MM.1S (cell line): ENCODE measurements around the gene NSD1.

Experiments
- EZH2 ChIP-seq: fragments of 300-600 bp; sonication (generic); optimal IDR thresholded peaks from 2 replicates; pipeline ENCODE3; 2017; ENCODE audit warnings: low read depth, mild to moderate bottlenecking, antibody characterized with exemption, low read length, mixed read lengths
- EZH2phosphoT487 ChIP-seq: fragments of 300-600 bp; sonication (generic); IDR thresholded peaks from 2 replicates; pipeline ENCODE4 v1.6.1; 2018; ENCODE audit warnings: antibody characterized with exemption, low read length
- TF ChIP-seq, protein P1 (sequence below): fragments of 300-600 bp; sonication (generic); IDR thresholded peaks from 2 replicates; pipeline ENCODE4 v1.5.1; 2016; ENCODE audit warnings: antibody characterized with exemption, low read length, mixed read lengths

- TF ChIP-seq, protein P1, sequence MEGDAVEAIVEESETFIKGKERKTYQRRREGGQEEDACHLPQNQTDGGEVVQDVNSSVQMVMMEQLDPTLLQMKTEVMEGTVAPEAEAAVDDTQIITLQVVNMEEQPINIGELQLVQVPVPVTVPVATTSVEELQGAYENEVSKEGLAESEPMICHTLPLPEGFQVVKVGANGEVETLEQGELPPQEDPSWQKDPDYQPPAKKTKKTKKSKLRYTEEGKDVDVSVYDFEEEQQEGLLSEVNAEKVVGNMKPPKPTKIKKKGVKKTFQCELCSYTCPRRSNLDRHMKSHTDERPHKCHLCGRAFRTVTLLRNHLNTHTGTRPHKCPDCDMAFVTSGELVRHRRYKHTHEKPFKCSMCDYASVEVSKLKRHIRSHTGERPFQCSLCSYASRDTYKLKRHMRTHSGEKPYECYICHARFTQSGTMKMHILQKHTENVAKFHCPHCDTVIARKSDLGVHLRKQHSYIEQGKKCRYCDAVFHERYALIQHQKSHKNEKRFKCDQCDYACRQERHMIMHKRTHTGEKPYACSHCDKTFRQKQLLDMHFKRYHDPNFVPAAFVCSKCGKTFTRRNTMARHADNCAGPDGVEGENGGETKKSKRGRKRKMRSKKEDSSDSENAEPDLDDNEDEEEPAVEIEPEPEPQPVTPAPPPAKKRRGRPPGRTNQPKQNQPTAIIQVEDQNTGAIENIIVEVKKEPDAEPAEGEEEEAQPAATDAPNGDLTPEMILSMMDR, result no peak
- TF ChIP-seq EZH2phosphoT487, result no peak
- no peak for TF ChIP-seq EZH2
These were observed 53.1 kb downstream of the NSD1 start for GRCh38 chr5:177186645-177187044.
